DOHH2 (cell line): ENCODE results near the gene HOXD8.
A peak's percentile ranks its signal among the peaks of the same experiment; 100 is the strongest.

Source experiments
- H3F3A ChIP-seq: fragments of 200-600 bp; sonication (generic), shearing (Covaris generic); 2 replicates; pipeline ENCODE4 v1.6.0; 2016; ENCODE audit warnings: antibody characterized with exemption, mild to moderate bottlenecking; ENCODE audit not compliant: control insufficient read depth, insufficient read depth
- H3K27ac ChIP-seq: fragments of 200-600 bp; sonication (generic); 2 replicates; pipeline ENCODE4 v1.5.1; 2014; ENCODE audit warnings: low read depth, mild to moderate bottlenecking, low read length, moderate library complexity
- H3K27me3 ChIP-seq: fragments of 200-600 bp; sonication (generic); 2 replicates; pipeline ENCODE4 v1.6.1; 2014; ENCODE audit warnings: mild to moderate bottlenecking, low read length, mixed read lengths; ENCODE audit not compliant: control insufficient read depth
- H3K36me3 ChIP-seq: fragments of 200-600 bp; sonication (generic); 2 replicates; pipeline ENCODE4 v1.6.1; 2014; ENCODE audit warnings: mild to moderate bottlenecking, low read length, moderate library complexity, mixed read lengths; ENCODE audit not compliant: control insufficient read depth
- H3K4me1 ChIP-seq: fragments of 200-600 bp; sonication (generic); 2 replicates; pipeline ENCODE4 v1.6.1; 2014; ENCODE audit warnings: mild to moderate bottlenecking, low read length, mixed read lengths; ENCODE audit not compliant: control insufficient read depth
- H3K4me2 ChIP-seq: fragments of 200-600 bp; sonication (generic); 2 replicates; pipeline ENCODE4 v1.6.0; 2014; ENCODE audit warnings: mild to moderate bottlenecking, low read length, moderate library complexity
- H3K4me3 ChIP-seq: fragments of 200-600 bp; sonication (generic); 2 replicates; pipeline ENCODE4 v1.5.1; 2014; ENCODE audit warnings: mild to moderate bottlenecking, low read length, mixed read lengths
- H3K79me2 ChIP-seq: fragments of 200-600 bp; sonication (generic); 2 replicates; pipeline ENCODE4 v1.6.1; 2014; ENCODE audit warnings: mild to moderate bottlenecking, low read length, mixed read lengths; ENCODE audit not compliant: control insufficient read depth
- H3K9me2 ChIP-seq: fragments of 200-600 bp; sonication (generic); replicated peaks from 2 replicates; pipeline ENCODE4 v1.6.1; 2014; ENCODE audit warnings: mild to moderate bottlenecking, low read length, mixed read lengths; ENCODE audit not compliant: control insufficient read depth
- H3K9me3 ChIP-seq: fragments of 200-600 bp; sonication (generic); 2 replicates; pipeline ENCODE4 v1.6.1; 2014; ENCODE audit warnings: antibody characterized with exemption, low read length, mixed read lengths; ENCODE audit not compliant: control insufficient read depth, insufficient read depth
- H4K20me1 ChIP-seq: fragments of 200-600 bp; sonication (generic); 2 replicates; pipeline ENCODE4 v1.6.0; 2014; ENCODE audit warnings: low read depth, mild to moderate bottlenecking, antibody characterized with exemption, low read length, moderate library complexity; ENCODE audit not compliant: control insufficient read depth, insufficient read depth
- EZH2phosphoT487 ChIP-seq: fragments of 200-600 bp; sonication (generic); IDR thresholded peaks from 2 replicates; pipeline ENCODE4 v1.6.1; 2017; ENCODE audit warnings: borderline replicate concordance, mild to moderate bottlenecking, antibody characterized with exemption, low read length, moderate library complexity, mixed read lengths
- TF ChIP-seq, protein P1 (sequence below): fragments of 200-600 bp; sonication (generic); IDR thresholded peaks from one replicate; pipeline ENCODE4 v1.5.1; 2014; ENCODE audit warnings: antibody characterized with exemption, mild to moderate bottlenecking, low read depth, low read length; ENCODE audit not compliant: poor library complexity, severe bottlenecking

The HOXD8 gene

DNA sequence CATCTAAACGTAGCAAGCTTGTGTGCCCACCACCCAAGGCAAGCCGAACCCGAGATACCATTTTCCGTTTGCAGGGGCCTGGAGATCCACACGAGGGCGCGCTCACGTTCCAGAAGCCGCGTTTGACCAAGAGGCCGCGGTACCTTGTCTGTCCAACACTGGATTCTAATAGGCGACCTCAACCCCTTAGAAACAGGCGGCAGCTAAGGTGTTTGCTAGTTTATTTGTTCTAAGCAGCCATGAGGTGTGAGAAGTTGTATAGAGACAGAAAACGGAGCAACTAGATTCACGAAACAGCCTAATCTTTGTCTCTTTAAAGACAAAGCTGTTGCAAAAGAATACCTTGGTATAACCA, 18.2 kb upstream of the HOXD8 start:
- H3K79me2 ChIP-seq, result no peaks in the 10 kb centered on the region
- no peak overlapping the region for H3K4me3 ChIP-seq
- H3K27me3 ChIP-seq, result peaks cover 22% of the 10 kb centered on the region
- no peaks in the 10 kb centered on the region for H3K36me3 ChIP-seq
- no peaks in the 10 kb centered on the region for H3K9me3 ChIP-seq
- H3K4me1 ChIP-seq, result no peaks in the 10 kb centered on the region
- no peak overlapping the region for H3K27ac ChIP-seq
- H3K4me2 ChIP-seq, result no peak overlapping the region
- H3K9me2 ChIP-seq, result no peaks in the 10 kb centered on the region
- H4K20me1 ChIP-seq, result no peaks in the 10 kb centered on the region
- no peak for TF ChIP-seq EZH2phosphoT487
- TF ChIP-seq, protein P1, sequence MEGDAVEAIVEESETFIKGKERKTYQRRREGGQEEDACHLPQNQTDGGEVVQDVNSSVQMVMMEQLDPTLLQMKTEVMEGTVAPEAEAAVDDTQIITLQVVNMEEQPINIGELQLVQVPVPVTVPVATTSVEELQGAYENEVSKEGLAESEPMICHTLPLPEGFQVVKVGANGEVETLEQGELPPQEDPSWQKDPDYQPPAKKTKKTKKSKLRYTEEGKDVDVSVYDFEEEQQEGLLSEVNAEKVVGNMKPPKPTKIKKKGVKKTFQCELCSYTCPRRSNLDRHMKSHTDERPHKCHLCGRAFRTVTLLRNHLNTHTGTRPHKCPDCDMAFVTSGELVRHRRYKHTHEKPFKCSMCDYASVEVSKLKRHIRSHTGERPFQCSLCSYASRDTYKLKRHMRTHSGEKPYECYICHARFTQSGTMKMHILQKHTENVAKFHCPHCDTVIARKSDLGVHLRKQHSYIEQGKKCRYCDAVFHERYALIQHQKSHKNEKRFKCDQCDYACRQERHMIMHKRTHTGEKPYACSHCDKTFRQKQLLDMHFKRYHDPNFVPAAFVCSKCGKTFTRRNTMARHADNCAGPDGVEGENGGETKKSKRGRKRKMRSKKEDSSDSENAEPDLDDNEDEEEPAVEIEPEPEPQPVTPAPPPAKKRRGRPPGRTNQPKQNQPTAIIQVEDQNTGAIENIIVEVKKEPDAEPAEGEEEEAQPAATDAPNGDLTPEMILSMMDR, result peak; percentile 57
- no peaks in the 10 kb centered on the region for H3F3A ChIP-seq

DNA sequence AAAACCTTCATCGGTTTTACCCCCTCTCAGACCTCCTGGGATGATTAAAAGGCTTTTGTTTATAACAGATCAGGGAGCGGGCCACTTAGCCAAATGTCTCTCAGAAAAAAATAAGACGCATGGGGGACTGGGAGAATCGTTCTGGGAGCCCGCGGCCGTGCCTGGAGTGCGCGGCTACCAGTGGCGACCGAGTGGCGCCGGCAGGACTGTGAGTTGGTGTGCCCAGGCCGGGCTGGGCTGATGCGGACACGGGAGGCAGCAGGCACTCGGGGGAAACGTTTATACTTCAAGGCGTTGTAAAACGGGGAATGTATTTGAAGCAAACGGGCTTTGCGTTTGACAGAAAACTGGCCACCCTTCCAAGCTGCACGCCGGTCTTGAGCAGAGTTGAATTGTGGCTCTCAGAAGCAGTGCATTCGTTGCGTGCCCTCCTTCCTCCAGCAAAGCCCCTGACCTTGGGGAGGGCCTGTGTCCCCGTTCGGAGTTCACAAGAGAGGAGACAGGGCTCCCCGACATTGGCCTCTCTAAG, 17.6 kb upstream of the HOXD8 start:
- Histone ChIP-seq H3K36me3 (no peaks in the 10 kb centered on the region), H3K9me2 (no peaks in the 10 kb centered on the region), H4K20me1 (no peaks in the 10 kb centered on the region), H3K27ac (no peak overlapping the region), H3K4me1 (no peaks in the 10 kb centered on the region), H3K4me3 (no peak overlapping the region), H3F3A (no peaks in the 10 kb centered on the region), H3K9me3 (no peaks in the 10 kb centered on the region), H3K4me2 (no peak overlapping the region), H3K27me3 (peaks cover 22% of the 10 kb centered on the region), H3K79me2 (no peaks in the 10 kb centered on the region)
- TF ChIP-seq, protein P1, result no peak
- no peak for TF ChIP-seq EZH2phosphoT487

DNA sequence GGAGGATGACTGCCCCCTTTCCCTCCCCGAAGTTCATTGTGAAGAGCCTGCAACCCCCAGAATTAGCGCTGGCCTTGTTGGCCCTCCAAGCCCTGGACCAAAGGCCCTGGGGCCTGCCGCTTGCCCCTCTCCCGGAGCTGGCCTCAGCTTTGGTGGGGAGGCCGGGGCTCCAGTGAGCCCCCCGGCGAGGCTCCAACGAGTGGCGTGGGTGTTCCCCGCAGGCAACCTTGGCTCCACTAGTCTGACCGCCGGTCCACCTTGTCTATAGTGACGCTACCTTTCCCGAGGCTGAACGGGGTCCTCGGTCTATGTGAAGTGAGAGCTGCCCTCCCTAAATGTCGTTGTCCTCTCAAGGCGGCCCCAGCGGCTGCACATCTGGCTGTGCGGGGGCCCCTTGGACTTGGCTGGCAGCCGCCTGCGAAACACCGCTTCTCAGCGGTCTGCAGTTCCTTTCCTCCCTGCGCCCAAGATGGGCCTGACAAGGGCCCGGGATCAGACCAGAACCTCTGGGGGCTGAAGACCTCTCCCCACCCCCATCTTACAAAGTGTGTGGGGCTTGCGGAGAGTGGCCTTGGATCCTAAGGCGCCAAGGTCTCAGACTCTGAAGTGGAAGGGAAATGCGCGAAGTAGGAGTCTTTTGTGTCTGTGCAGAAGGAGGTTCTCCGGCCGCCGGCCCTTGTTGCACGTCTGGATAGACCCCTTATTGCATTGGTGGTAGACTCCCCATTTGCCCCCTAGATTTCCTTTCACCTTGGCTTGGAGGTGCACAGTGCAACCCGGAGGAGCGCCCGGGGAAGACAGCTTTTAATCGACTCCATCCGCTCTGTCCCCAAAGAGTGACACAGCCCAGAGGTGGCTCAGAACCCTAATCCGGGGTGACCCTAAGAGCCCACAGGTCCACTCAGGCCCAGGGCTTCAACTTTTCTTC, 16.9 kb upstream of the HOXD8 start:
- H3K9me3 ChIP-seq, result no peaks in the 10 kb centered on the region
- H4K20me1 ChIP-seq, result no peaks in the 10 kb centered on the region
- no peaks in the 10 kb centered on the region for H3K36me3 ChIP-seq
- H3K27me3 ChIP-seq, result peaks cover 22% of the 10 kb centered on the region
- TF ChIP-seq, protein P1, result no peak
- TF ChIP-seq EZH2phosphoT487, result no peak
- no peak overlapping the region for H3K4me3 ChIP-seq
- H3K4me2 ChIP-seq, result no peak overlapping the region
- no peaks in the 10 kb centered on the region for H3K9me2 ChIP-seq
- H3K27ac ChIP-seq, result no peak overlapping the region
- no peaks in the 10 kb centered on the region for H3K4me1 ChIP-seq
- H3K79me2 ChIP-seq, result no peaks in the 10 kb centered on the region
- no peaks in the 10 kb centered on the region for H3F3A ChIP-seq
